GM18505 (cell line): ENCODE results near the gene ATP5PF.
"Not testable (repeated sequence)": the region's sequence is repeated elsewhere in the genome, so short reads cannot be mapped to it uniquely, and the experiment has no call there.

ENCODE experiments used
- ATAC-seq: cut with Tn5 transposase; IDR thresholded peaks from one replicate; pipeline ENCODE4 v1.9.1; 2021; ENCODE audit not compliant: unreplicated experiment
- POLR2A ChIP-seq: IDR thresholded peaks from 4 replicates; pipeline ENCODE4 v1.6.1; 2011; ENCODE audit warnings: borderline replicate concordance; ENCODE audit not compliant: insufficient read depth, insufficient read length; ENCODE audit errors: extremely low read depth

Gene ATP5PF

DNA sequence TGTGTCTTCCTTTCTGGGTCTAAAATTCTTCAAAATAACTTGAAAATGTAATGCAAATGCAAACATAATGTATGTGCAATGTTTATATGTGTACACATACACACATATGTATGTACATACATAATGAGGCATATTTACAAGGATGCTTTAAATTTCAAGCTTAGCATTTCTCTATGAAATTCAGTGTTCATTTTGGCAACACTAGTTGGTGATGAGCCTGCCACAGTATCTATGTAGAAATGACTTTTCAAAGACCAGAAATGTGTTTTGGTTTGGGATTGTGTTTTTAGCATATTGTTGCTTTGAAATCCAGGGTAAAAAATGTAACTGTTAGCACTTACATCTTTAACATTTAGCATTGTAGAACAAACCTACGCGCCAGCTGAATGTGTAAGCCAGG lies 10.2 kb upstream of the ATP5PF start:
- no peak for ATAC-seq
- TF ChIP-seq POLR2A, result no peak

DNA sequence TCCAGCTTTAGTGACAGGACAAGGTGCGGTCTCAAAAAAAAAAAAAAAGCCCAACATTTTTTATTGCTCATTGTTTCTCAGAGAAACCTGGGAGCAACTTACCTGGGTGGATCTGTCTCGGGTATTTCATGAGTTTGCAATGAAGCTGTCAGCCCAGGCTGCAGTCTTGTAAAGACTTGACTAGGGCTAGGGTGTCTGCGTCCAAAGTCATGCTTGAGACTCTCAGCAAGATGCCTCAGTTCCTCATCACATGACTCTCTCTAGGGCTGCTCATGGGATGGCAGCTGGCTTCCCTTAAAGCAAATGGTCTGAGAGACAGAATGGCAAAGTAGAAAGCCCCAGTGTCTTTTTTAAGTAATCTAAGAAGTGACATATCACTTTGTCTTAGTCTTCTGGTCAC lies 8.2 kb upstream of the ATP5PF start:
- no peak for TF ChIP-seq POLR2A
- no peak for ATAC-seq

DNA sequence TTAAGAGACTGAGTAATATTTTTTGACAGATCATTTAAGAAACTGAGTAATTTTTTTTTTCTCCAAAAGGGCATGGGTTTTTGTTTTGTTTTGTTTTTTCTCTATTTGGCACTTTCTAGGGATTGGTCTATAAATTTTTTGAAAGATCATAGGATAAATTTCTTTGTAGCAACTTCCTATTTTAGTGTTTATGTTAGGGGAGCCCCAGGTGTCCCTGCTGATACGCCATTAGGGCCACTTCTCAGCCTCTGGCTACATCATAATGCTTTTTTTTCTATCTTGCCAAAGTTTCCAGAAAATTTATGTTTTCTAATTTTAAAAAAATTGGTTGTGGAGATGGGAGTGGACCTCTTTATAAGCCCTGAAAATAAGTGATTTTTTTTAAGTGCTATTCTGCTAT lies 2.7 kb upstream of the ATP5PF start:
- TF ChIP-seq POLR2A, result no peak
- no peak for ATAC-seq

DNA sequence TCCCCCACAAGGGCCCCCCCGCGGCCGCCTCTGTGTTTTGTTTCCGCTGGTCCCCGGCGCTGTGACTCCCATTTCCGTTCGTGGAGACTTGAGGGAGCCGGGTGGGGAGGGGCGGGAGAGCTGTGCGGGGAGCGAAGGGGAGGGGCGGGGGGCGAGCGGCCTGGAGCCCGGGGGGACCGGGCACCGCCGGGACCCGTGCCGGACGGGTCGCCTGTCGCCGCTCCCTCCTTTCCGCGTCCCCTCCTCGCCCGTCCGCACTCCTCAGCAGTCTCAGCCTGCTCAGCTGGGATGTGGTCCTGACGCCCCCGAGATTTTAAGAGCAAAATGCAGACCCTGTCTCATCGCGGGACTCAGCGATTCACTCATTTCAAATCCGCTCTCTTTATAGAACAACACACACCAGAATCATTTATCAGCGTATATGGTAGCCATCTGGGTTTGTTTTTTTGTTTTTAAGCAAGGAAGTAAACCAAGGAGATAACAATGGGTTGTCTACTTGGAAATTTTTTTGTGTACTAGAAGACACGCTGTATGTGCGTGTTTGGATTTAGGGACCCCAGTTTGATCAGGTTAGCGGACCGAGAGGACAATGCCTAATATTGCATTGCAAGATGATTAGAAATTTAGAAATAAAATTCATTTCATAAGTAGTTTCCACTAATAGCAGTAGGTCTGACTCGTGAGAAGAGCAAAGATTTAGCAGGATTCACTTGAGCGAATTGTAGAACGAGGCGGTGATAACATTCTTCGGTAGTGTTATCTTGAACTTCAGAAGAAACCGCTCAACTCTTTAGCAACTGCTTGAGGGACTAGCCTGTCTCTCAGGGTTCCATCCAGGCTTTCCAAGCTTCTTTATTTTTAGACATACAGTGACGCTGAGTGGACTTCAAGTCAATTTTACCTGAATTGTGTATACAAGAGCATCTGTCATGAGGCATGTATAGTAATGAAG lies 1.2 kb upstream of the ATP5PF start:
- no peak for TF ChIP-seq POLR2A
- ATAC-seq, result peak; percentile 16

DNA sequence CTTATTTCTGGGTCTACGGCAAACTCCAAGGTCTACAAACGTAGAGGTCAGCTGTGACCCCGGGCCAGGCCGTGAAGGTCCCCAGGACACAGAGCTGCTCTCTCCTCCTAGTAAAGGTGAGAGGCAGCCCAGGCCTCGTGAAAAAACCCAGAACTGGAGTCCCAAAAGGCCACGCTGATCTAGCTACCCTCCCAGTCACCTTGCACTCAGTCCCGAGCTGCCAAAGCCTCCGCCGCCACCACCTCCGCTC lies 125 bp downstream of the ATP5PF start:
- peak; percentile 94 for TF ChIP-seq POLR2A
- no peak for ATAC-seq

DNA sequence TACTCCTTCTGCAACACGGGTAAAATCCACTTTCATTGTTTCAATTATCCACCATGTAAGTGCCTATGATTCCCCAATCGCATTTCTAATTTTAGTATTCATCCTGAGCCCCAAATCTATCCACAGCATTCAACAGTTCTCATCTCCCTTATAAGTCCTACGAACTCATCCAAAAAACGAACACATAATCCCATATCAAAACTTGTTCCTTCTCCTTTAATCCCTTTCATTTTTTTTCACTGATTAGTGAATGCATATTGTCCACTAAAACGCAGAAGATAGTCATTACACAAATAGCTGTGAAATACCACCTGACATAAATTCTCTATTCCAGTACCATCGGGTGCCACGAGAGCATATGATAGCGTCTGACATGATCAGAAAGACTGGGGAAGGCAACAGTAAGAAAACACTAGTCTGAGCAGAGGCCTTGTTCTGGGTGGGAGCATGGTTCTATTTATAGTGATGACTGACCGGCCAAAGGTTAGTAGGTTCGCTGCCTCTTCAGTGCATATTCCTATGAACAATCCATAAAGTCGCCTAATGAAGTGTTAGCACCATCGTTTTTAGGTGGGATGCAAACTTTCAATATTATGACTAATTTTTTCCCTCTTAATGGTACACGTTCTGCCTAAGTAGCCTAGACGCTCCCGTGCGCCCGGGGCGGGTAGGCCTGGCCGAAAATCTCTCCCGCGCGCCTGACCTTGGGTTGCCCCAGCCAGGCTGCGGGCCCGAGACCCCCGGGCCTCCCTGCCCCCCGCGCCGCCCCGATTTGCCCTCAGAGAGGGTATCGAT lies 648 bp downstream of the ATP5PF start:
- TF ChIP-seq POLR2A, result no peak
- ATAC-seq, result peak; percentile 5

DNA sequence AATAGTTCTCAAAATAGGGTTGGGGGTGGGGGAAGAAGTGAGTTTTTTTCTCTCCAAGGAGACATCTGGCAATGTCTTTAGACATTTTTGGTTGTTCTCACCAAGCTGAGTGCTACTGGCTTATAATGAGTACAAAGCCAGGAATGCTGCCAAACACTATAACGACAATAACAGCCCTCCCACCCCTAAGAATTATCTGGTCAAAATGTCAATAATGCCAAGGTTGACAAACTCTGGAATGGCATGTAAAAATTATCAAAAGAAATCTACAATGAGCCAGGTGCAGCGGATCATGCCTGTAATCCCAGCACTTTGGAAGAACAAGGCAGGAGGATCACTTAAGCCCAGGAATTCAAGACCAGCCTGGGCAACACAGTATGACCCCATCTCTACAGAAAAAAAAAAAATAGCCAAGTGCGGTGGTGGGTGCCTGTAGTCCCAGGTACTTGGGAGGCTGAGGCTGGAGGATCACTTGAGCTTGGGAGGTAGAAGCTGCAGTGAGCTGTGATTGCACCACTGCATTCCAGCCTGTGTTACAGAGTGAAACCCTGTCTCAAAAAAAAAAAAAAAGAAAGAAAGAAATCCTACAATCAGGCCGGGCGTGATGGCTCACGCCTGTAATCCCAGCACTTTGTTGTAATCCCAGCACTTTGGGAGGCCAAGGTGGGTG lies 2.5 kb downstream of the ATP5PF start:
- TF ChIP-seq POLR2A, result no peak
- ATAC-seq, result no peak

DNA sequence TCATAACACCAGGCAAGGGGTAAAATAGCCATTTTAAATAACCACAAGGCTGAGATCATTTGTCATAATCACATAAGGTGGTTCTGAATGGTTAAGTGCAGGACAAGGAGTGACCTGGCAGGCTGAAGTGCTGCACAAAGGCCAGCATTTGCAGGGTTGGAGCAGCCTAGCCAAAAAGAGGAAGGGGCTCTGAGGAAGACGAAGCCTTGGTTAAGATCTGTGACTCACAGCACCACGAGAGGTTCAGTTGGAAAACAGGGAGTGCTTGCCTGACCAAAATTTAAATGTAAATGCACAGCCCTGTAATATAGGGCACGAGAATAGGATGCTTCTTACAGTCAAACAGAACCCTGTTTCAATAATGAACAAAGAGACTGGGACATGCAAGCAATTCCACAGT lies 12.1 kb downstream of the ATP5PF start:
- no peak for ATAC-seq
- TF ChIP-seq POLR2A, result no peak

DNA sequence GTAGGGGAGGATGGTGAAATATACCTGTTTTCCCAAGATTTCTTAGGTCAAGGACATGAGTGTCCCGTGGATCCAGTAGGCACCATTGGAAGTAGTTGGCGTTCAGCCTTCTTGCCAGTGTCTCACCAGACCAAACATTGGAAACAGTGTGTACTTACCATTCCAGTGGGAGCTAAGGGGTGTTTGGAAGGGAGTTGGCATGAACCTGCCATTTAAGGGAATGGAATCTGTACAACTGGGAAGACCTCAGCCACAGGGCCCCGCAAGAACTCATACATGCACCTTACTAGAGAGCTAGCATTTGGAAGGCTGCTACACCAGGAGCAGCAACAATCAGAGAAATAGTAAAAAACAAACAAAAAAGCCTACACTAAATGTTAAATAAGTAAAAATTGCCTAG lies 12.7 kb downstream of the ATP5PF start:
- no peak for TF ChIP-seq POLR2A
- ATAC-seq, result no peak

DNA sequence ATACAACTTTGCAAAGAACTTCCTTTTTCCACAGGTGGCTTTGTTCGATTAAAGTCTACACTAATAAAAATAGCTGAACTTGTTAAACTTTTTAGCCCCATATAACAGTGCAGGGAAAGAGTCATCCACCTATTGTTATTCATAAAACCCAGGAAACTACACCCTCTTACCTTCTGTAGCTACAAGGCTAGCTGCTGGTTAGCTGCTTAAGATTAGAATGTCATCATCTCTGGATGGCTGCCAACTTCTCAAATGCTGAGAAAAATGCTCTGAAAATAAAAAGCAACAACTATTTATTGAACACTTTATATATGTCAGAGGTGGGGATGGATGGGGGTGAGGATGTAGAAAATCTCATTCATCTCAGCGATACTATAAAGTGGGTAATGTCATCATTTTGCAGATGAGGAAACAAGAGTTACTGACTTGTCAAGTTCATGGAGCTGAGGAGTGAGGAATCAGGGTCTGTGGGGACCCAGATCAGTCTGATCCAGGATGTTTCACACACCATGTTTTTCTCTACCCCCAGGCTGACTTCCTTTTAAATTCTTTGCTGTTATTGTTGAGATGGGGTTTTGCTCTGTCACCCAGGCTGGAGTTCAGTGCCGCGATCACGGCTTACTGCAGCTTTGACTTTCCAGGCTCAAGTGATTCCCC lies 17.1 kb downstream of the ATP5PF start:
- no peak for TF ChIP-seq POLR2A
- ATAC-seq, result no peak

DNA sequence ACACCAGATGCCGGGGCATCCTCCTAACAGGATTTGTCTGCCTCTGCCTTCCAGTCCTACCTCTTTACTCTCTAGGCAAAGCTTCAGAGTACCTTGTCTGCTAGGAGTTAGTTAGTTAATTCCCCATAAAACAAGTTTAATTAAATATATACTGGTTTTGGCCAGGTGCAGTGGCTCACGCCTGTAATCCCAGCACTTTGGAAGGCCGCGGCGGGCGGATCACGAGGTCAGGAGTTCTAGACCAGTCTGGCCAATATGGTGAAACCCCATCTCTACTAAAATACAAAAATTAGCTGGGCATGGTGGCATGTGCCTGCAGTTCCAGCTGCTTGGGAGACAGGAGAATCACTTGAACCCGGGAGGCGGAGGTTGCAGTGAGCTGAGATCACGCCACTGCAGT lies 20.6 kb downstream of the ATP5PF start:
- not testable (repeated sequence) for ATAC-seq

DNA sequence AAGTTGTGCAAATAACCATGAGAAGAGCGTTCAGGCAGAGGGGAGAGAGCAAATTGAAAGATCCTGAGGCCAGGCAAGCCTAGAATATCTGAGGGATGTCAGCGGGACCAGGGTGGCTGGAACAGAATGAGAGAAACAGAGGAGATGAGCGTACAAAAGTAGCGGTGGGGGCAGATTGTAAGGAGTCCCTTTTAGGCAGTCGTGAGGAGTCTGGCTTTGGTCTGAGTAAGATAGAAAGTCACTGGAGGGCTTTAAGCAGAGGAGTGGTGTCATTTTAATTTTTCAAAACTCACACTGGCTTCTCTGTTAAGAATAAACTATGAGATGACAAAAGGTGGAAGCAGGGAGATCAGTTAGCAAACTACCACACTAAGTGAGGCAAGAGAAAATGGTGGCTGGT lies 24.2 kb downstream of the ATP5PF start:
- no peak for TF ChIP-seq POLR2A
- ATAC-seq, result no peak

DNA sequence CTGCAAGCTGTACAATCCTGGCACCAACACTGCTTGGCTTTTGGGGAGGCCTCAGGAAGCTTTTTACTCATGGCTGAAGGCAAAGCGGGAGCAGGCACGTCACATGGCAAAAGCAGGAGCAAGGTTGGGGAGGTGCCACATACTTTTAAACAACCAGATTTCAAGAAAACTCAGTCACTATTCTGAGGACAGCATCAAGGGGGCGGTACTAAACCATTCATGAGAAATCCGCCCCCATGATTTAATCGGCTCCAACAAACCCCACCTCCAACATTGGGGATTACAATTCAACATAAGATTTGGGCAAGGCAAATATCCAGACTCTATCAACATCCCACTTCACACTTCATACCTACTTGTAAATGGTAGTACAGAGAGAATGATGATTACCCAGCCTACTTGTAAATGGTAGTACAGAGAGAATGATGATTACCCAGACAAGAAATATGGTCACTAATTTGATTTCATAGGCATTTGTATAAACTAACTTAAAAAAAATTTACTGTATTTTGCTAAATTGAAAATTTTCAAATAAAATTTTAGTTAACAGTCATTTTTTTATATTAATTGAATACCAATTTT lies 24.9 kb downstream of the ATP5PF start:
- ATAC-seq, result no peak
- no peak for TF ChIP-seq POLR2A
